Adrenal gland (tissue), 12 donors: ENCODE data around the gene RAD21L1. TPM values are rescaled to one million over a fixed set of nuclear protein-coding genes. Genes with fewer than 3 reads are reported as not detected.

Experiments
- DNase-seq, 7 donors: peaks; one replicate each; pipeline ENCODE4 v3.0.0-alpha.2; 2019 to 2020
- H3K27ac ChIP-seq, 5 donors: fragments of 200-600 bp; sonication (generic) in 4 of 5; 1 replicate in 3 of 5; 2 replicates in 2 of 5; pipeline versions ENCODE4 v1.5.1 to v1.8.0; 2016 to 2020; ENCODE audit warnings: mild to moderate bottlenecking in 1 of 5
- H3K27me3 ChIP-seq: fragments of 200-600 bp; 2 replicates; pipeline ENCODE4 v1.8.0; 2021
- H3K36me3 ChIP-seq, 2 donors: fragments of 200-600 bp; replicated peaks in 1 of 2; 1 replicate in 1 of 2; 2 replicates in 1 of 2; pipeline versions ENCODE4 v1.5.1 to v1.8.0; 2018 to 2022
- H3K4me1 ChIP-seq, 2 donors: fragments of 200-600 bp; replicated peaks in 1 of 2; 1 replicate in 1 of 2; 2 replicates in 1 of 2; pipeline versions ENCODE4 v1.5.1 to v1.8.0; 2018 to 2021
- H3K4me3 ChIP-seq, 4 donors: fragments of 200-600 bp; sonication (generic) in 3 of 4; one replicate each; pipeline ENCODE4 v1.5.1; 2016 to 2018
- H3K9me3 ChIP-seq, 3 donors: fragments of 200-600 bp; sonication (generic) in 1 of 3; replicated peaks in 1 of 3; 1 replicate in 2 of 3; 2 replicates in 1 of 3; pipeline versions ENCODE4 v1.5.1 to v1.8.0; 2016 to 2021
- POLR2A ChIP-seq, 2 donors: fragments of 450-650 bp; IDR thresholded peaks; one replicate each; pipeline ENCODE4 v1.6.1; 2017; ENCODE audit warnings: antibody characterized with exemption in 2 of 2, mild to moderate bottlenecking in 2 of 2, moderate library complexity in 1 of 2
- WGBS, 4 donors: extraction: QIAGEN DNeasy Blood & Tissue Kit in 2 of 4; methylation state at CpG; one replicate each; pipeline versions ENCODE4 v1.1.5 to v1.1.7; 2013 to 2017; 5-methylcytosine and 5-hydroxymethylcytosine counted together
- intact Hi-C, 2 donors: fragments of 100-400 bp; cut with DNase I; formaldehyde crosslinking; loops; one replicate each; pipeline versions ENCODE4 v1.14.1 to v1.15.0; 2022 to 2023
- polyA plus RNA-seq, 3 donors: library from polyadenylated mRNA; stranded (reverse); fragments of 200-250 nt in 2 of 3; fragments of 350-450 nt in 1 of 3; fragmentation: Illumina TruSeq in 1 of 3; extraction: RNeasy Lipid Tissue Mini Kit (QIAGEN cat#74804) in 1 of 3; gene quantifications; one replicate each; pipeline ENCODE4 v1.2.3, GENCODE V29; 2013 to 2014
- total RNA-seq, 9 donors: library from RNA; depleted of rRNA in 4 of 9; stranded (reverse); fragments of >200 nt in 4 of 9; fragments of 120-200 nt in 1 of 9; fragmentation: NEBNext Ultra II Directional in 1 of 9; extraction: Animal tissue kit (Norgen Biotek cat#: 25700) in 1 of 9; gene quantifications; one replicate each; pipeline versions ENCODE4 v1.1.0 to v1.2.4, GENCODE V29; 2013 to 2023
- TF ChIP-seq, protein P1 (sequence below), 6 experiments: fragments of 450-650 bp in 4 of 6; fragments of 200-600 bp in 2 of 6; sonication (generic) in 1 of 6; IDR thresholded peaks; 1 replicate in 5 of 6; 2 replicates in 1 of 6; pipeline versions ENCODE4 v1.5.1 to v1.8.0; 2016 to 2021; ENCODE audit warnings: antibody characterized with exemption in 6 of 6, mild to moderate bottlenecking in 2 of 6, moderate library complexity in 1 of 6
- donor health status: healthy with polysubstance abuse.
- donor health status: Bipolar disorder and iron deficiency.
- donor health status: DM: yes; HTN: yes; CAD: no.
- donor health status: DM: no; HTN: no; CAD: no.
- donor health status: DM: no; HTN: no; CAD: no.
- donor health status: DM: yes; HTN: yes; CAD: no.

Gene RAD21L1
- total and polyA plus RNA-seq, 12 donors = 0.06 to 0.07 TPM; not detected in 10

DNA sequence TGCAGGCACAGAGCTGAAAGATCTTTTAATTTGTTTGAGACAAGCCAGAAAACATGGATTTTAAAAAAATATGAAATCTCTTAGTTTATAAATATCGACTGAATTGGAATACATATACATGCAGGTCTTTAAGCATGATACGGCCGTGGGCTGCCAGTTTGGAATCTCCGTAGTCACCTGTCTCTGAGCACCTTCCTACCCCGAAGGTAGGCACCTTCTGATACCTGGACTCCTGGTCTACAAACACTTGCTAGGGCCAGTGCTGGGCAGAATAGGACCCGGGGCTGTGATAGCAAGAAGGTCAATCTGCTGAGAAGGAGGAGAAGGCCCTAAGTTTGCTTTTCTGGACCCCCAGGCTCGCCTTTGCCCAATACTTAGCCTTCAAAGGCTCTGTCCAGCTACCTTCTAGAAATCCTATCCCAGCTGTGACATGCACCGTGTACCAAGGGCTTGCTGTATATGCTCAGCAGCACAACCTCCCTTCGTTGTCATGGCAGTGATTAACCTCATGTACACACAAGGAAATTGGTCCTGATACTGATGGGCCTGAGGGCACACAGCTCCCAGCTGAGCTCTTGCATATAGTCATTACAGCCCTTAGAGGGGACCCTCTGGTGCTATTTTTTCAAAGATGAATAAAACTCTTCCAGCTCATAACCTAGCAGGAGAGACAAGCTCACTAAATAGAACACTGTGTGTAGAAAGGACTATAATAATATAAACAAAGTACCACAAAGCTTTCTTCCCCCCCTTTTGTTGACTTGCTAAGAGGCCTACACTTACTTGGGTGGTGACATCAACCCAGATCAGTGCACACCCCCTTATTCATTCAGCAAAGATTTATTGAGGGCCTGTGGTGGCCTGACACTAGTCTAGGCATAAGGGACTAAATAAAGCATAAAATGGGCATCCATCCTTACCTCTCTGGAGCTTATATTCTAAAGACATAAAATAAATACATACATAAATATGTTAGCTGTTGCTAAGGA is 58.0 kb downstream of the RAD21L1 start:
- 90 to 92% (median 91%) methylated on average over 8 to 9 of the region's 9 CpGs for WGBS, 4 donors
- Histone ChIP-seq H3K36me3 (no peaks in the 10 kb centered on the region), H3K27me3 (no peaks in the 10 kb centered on the region), H3K27ac (no peak overlapping the region), H3K9me3 (no peaks in the 10 kb centered on the region), H3K4me3 (no peak overlapping the region), H3K4me1 (no peaks in the 10 kb centered on the region)
- TF ChIP-seq POLR2A (IDR thresholded peaks at IDR 0.05) = no peak
- TF ChIP-seq, protein P1, sequence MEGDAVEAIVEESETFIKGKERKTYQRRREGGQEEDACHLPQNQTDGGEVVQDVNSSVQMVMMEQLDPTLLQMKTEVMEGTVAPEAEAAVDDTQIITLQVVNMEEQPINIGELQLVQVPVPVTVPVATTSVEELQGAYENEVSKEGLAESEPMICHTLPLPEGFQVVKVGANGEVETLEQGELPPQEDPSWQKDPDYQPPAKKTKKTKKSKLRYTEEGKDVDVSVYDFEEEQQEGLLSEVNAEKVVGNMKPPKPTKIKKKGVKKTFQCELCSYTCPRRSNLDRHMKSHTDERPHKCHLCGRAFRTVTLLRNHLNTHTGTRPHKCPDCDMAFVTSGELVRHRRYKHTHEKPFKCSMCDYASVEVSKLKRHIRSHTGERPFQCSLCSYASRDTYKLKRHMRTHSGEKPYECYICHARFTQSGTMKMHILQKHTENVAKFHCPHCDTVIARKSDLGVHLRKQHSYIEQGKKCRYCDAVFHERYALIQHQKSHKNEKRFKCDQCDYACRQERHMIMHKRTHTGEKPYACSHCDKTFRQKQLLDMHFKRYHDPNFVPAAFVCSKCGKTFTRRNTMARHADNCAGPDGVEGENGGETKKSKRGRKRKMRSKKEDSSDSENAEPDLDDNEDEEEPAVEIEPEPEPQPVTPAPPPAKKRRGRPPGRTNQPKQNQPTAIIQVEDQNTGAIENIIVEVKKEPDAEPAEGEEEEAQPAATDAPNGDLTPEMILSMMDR (IDR thresholded peaks at IDR 0.05) = no peak
- intact Hi-C loops = no loop called here
- DNase-seq = no peak

DNA sequence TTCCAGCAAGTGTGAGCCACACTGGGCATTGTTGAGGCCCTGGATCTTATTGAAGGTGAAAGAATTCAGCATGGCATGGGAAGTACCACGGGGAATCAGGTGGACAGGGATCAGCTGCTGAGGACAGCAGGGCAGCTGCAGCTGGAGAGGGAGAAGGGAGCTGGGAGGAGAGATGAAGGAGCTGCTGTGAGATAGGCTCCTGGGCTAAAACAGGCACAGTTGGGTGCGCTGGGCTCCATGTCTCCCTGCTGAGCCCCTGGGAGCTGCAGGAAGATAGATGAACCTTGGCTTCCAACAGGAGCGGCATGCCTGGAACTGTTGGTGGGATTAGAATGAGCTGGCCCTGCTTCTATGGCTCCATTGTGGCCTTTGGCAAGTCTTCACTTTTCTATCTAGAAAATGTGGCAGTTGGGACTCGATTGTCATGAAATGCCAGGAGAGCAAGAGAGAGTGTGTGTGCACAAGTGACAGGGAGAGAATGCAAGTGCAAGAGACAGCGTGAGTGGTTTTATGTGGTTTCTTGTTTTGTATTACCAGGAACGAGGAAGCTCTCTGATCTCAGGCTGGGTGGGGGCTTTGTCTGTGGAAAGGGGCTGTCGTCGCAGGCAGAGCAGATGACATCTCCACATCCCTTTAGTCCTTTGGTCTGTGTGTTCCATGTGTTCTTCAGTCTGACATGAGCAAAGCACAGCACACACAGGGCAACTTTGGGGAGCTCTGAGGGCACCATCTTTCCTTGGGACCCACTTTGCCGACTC is 60.6 kb downstream of the RAD21L1 start:
- no peak for TF ChIP-seq POLR2A (IDR thresholded peaks at IDR 0.05)
- TF ChIP-seq, protein P1 (IDR thresholded peaks at IDR 0.05) = no peak
- H3K36me3 ChIP-seq = no peaks in the 10 kb centered on the region
- no peaks in the 10 kb centered on the region for H3K27me3 ChIP-seq
- no peaks in the 10 kb centered on the region for H3K9me3 ChIP-seq
- intact Hi-C loops = no loop called here
- DNase-seq = no peak
- 87 to 89% (median 88%) methylated on average over 9 of the region's 9 CpGs for WGBS, 4 donors
- H3K27ac ChIP-seq = no peak overlapping the region
- no peak overlapping the region for H3K4me3 ChIP-seq
- peaks cover 0 to 4% of the 10 kb centered on the region in 2 donors for H3K4me1 ChIP-seq

DNA sequence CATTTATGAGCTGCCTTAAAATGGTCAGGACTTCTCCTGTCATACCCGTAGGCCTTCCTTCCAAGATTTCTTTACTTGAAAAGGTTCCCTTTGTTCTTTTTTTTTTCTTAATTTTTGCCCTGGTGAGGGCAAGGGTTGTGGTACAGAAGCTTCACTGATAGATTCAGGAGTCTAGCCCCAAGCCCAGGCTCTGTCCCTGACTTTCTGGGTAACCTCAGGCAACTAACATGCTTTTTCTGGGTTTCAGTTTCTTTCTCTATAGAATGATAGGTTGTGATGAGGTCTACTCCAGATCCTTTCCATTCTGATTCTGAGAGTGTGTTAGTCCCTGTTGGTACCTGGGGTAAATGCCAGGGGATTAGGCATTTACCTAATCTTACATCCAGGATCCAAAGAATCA is 61.5 kb downstream of the RAD21L1 start:
- intact Hi-C loops = no loop called here
- no peak overlapping the region for H3K4me3 ChIP-seq
- no peak for DNase-seq
- TF ChIP-seq, protein P1 (IDR thresholded peaks at IDR 0.05) = no peak
- TF ChIP-seq POLR2A (IDR thresholded peaks at IDR 0.05) = no peak
- no peaks in the 10 kb centered on the region for H3K9me3 ChIP-seq
- peaks cover 0 to 11% of the 10 kb centered on the region in 2 donors for H3K4me1 ChIP-seq
- H3K36me3 ChIP-seq = no peaks in the 10 kb centered on the region
- H3K27me3 ChIP-seq = no peaks in the 10 kb centered on the region
- no peak overlapping the region for H3K27ac ChIP-seq
- 86 to 100% (median 92%) methylated on average over 1 of the region's 1 CpG for WGBS, 4 donors
